Measurements from ENCODE around the gene IL17REL. TPM values are rescaled to one million over a fixed set of nuclear protein-coding genes. Genes with fewer than 3 reads are reported as not detected.
A peak's percentile ranks its signal among the peaks of the same experiment; 100 is the strongest.

The IL17REL gene
- total and polyA plus RNA-seq, 2 of the 13 experiments (the other 11 are each of a cell fraction or from before 2014, with no cell fraction given), result not detected

DNA sequence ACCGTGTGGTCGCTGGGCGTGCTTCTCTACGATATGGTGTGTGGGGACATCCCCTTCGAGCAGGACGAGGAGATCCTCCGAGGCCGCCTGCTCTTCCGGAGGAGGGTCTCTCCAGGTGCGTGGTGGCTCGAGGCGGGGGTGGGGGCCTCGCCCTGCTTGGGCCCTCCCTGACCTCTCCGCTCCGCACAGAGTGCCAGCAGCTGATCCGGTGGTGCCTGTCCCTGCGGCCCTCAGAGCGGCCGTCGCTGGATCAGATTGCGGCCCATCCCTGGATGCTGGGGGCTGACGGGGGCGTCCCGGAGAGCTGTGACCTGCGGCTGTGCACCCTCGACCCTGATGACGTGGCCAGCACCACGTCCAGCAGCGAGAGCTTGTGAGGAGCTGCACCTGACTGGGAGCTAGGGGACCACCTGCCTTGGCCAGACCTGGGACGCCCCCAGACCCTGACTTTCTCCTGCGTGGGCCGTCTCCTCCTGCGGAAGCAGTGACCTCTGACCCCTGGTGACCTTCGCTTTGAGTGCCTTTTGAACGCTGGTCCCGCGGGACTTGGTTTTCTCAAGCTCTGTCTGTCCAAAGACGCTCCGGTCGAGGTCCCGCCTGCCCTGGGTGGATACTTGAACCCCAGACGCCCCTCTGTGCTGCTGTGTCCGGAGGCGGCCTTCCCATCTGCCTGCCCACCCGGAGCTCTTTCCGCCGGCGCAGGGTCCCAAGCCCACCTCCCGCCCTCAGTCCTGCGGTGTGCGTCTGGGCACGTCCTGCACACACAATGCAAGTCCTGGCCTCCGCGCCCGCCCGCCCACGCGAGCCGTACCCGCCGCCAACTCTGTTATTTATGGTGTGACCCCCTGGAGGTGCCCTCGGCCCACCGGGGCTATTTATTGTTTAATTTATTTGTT, 49.6 kb downstream of the IL17REL start (continued):
- TF ChIP-seq ZNF501 (CRISPR knock-in tag; IDR thresholded peaks at IDR 0.05), result peak; percentile 84
- TF ChIP-seq HDAC1 (CRISPR knock-in tag; IDR thresholded peaks at IDR 0.05), result peak; percentile 20; the same call in 1 of the 2 replicates
- TF ChIP-seq HMGXB3 (CRISPR knock-in tag; IDR thresholded peaks at IDR 0.05; ENCODE audit: borderline replicate concordance), result no peak
- TF ChIP-seq BORCS8-MEF2B (CRISPR knock-in tag; IDR thresholded peaks at IDR 0.05), result peak; percentile 38; the same call in 1 of the 2 replicates
- TF ChIP-seq, protein P1, sequence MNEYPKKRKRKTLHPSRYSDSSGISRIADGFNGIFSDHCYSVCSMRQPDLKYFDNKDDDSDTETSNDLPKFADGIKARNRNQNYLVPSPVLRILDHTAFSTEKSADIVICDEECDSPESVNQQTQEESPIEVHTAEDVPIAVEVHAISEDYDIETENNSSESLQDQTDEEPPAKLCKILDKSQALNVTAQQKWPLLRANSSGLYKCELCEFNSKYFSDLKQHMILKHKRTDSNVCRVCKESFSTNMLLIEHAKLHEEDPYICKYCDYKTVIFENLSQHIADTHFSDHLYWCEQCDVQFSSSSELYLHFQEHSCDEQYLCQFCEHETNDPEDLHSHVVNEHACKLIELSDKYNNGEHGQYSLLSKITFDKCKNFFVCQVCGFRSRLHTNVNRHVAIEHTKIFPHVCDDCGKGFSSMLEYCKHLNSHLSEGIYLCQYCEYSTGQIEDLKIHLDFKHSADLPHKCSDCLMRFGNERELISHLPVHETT (CRISPR knock-in tag; conservative IDR thresholded peaks at IDR 0.05), result no peak
- peak; percentile 33; the same call in 1 of the 2 replicates for TF ChIP-seq NRL (CRISPR knock-in tag; IDR thresholded peaks at IDR 0.05; ENCODE audit: borderline replicate concordance)
- no peak for TF ChIP-seq FOSL1 (CRISPR knock-in tag; IDR thresholded peaks at IDR 0.05; ENCODE audit: borderline replicate concordance)
- no peak for TF ChIP-seq ZNF841 (CRISPR knock-in tag; IDR thresholded peaks at IDR 0.05; ENCODE audit: borderline replicate concordance)
- no peak for TF ChIP-seq ZNF562 (CRISPR knock-in tag; IDR thresholded peaks at IDR 0.05; ENCODE audit: borderline replicate concordance)
- no peak for TF ChIP-seq TARDBP (CRISPR knock-in tag; IDR thresholded peaks at IDR 0.05)
- no peak for TF ChIP-seq MEIS2 (CRISPR knock-in tag; IDR thresholded peaks at IDR 0.05)
- TF ChIP-seq ATF4 (CRISPR knock-in tag; IDR thresholded peaks at IDR 0.05), result no peak
- peak; percentile 21; the same call in 1 of the 2 replicates for TF ChIP-seq ZNF142 (CRISPR knock-in tag; IDR thresholded peaks at IDR 0.05)
- TF ChIP-seq XBP1 (CRISPR knock-in tag; IDR thresholded peaks at IDR 0.05), result no peak
- TF ChIP-seq ZNF263 (CRISPR knock-in tag; IDR thresholded peaks at IDR 0.05), result 0 out of 2 replicates have a peak, but pooled peaks have one; percentile 16

All from HepG2 (cell line).